HUDEP-2 (cell line): ENCODE data around the gene PPP6R2.
A peak's percentile ranks its signal among the peaks of the same experiment; 100 is the strongest.

ENCODE experiments used
- DNase-seq, 76 experiments: peaks; one replicate each; lab custom pipeline; 2025; ENCODE audit not compliant: unreplicated experiment in 76 of 76; lab: John Stamatoyannopoulos, UW

The PPP6R2 gene

DNA sequence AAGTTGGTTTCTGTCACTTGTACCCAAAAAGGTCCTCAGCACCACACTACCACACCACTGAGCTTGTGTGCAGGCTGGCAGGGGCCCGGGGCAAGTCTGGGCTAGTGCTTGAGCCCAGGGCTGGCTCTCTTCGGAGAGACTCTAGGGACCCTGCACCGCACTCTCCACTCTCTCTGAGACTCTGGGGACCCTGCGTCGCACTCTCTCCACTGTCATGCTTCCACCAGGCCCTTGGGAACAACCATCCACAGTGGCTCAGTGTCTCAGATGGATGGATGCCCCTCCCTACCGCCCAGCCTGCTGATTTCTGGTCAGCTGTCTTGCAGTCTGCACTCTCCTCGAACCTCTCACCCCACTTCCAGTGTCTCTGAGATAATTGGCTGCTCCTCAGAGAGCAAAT is 133.7 kb downstream of the PPP6R2 start:
- no peak for DNase-seq

DNA sequence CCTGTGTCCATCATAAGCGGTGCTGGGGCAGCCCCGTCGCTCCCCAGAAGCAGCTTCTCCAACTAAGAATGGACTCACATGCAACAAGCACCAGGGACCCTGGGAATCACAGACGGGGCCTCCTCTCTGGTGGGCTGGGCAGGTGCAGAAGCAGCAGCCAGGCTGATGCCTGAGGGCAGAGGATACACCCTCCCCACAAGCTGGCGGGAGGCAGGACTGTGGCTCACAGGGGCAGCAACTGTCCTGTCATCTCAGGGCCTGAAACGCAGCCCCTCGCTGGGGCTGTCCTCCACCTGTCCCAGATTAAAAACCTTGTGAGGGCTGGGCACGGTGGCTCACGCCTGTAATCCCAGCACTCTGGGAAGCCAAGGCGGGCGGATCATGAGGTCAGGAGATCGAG is 134.8 kb downstream of the PPP6R2 start:
- DNase-seq = no peak

DNA sequence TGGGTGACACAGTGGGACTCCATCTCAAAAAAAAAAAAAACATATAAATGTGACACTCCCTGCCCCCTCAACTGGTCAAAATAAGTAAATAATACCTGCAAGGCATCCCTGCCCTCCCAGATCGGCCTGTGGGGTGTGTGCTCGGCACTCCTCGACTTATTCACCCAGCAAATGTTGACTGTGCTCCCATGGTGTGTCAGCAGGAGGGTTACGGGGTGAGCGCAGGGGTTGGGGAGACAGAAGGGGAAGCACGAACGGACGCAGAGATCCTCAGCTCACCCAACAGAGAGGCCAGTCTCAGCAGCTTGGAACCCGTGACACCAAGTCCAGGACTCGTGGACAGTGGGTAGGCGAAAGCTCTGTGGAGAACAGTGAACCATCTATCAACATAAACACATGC is 136.6 kb downstream of the PPP6R2 start:
- no peak for DNase-seq

DNA sequence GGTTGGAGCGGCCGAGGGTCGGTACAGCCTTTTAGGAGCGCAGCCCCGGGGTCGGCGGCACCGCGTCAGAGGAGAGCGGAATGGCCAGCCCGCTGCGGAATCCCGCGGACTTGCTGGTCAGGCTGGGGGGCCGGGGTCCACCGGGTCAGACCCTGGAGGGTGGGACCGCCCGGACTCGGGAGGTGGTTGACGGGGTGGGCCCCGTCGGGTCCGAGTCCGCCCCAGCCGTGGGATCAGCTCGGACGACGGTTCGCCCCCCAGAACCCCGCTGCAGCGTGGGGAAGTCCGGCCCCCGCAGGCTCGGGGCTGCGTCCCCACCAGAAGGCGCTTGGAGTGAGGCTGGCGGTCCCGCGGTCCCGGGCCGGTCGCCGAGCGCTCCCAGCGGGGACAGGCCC is 137.9 kb downstream of the PPP6R2 start:
- DNase-seq = no peak

DNA sequence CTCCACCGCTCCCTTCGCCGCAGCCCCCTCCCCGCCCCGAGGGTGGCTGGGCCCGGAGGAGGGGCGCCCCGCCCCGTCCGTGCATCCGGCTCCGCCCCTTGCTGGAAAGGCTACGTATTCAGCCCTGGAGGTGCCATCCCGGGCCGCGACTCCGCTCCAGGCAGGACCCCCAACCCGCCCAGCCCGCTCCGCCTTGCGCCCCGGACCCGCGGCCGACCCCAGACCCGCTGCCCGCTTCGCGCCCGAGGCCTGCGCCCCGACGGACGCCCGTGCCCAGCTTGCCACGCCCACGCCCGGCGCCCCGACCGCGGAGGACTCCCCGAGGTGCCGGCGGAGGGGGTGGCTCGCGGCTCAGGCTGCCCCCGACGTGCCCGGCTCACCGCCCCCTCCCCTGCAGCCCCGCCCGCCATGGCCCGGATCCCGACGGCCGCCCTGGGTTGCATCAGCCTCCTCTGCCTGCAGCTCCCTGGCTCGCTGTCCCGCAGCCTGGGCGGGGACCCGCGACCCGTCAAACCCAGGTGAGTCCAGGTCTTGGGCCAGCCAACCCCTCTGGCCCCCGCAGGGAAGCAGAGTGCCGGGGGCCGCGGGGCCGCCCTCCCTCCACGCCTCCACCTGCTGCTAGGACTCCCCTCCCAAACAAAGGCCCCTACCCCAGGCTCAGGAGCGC is 138.4 kb downstream of the PPP6R2 start, which contains the start of gene ADM2:
ADM2 (plus strand) TSS at position 104 of the 667 bp plus-strand sequence; CDS start at position 409, 305 bp downstream.
- DNase-seq = peak in 9 of 76 experiments; percentile 4 to 26 (median 19)

DNA sequence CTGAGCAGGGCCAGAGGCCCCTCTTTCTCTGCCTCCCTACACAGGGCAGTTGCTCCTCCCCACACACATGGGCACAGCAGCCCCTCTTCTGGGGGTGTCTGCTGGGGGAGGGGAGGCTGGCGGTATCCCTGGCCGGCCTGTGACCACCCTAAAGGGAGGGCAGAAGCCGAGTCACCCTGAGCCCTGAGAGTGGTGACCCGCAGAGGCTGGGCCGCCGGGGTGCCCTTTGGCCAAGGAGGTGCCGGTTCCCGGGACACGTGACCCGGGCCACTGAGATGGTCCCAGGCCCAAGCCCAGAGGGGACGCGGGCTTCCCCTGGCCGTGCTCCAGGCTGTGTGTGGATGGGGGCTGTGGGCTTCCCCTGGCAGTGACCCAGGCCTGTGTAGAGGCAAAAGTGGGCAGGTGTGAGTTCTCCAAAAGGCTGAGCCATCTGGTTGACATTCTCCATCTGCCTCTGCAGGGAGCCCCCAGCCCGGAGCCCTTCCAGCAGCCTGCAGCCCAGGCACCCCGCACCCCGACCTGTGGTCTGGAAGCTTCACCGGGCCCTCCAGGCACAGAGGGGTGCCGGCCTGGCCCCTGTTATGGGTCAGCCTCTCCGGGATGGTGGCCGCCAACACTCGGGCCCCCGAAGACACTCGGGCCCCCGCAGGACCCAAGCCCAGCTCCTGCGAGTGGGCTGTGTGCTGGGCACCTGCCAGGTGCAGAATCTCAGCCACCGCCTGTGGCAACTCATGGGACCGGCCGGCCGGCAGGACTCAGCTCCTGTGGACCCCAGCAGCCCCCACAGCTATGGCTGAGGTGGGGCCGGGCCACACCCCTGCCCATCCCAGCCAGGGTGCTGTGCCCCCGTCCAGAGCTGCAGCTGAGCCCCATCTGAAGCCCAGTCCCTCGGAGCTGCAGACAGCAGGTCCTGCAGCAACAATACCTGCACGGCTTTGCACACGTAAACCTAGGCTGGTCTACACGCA is 139.3 kb downstream of the PPP6R2 start:
- no peak for DNase-seq

DNA sequence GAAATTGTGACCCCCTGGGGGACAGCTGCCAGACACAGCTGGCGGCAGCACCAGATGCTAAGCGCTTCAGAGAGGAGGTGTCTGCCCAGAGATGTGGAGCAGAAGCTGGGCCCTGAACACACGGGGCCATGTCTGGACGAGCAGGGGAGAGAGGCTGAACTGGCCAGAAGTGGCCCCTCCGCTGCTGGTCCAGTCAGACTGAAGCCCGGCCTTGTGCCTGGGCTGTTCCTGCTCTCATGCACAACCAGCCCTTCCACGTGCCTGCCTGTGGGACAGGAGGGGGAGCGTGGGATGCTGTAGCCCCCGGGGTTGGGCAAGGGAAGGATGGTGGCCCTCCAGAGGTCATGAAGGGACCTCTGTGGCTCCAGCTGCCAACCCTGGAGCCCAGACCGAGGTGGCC is 140.0 kb downstream of the PPP6R2 start:
- no peak for DNase-seq

DNA sequence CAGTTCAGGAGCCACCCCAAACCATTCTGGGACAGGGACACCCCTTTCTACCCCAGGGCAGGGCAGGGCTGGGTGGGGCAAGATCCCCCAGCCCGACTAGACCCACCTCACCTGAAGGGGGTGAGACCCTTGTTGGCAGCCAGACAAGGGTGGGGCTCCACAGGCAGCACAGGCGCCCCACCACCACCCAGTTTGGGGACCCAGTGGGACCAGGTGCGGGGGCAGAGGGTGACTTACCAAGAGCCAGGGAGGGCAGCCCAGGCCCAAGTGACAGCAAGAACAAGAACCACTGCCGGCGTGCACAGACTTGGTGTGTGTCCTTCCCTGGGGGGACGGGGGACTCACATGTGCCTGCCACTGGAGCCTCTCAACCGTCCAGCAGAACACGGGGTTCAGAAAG is 140.4 kb downstream of the PPP6R2 start:
- DNase-seq = no peak

DNA sequence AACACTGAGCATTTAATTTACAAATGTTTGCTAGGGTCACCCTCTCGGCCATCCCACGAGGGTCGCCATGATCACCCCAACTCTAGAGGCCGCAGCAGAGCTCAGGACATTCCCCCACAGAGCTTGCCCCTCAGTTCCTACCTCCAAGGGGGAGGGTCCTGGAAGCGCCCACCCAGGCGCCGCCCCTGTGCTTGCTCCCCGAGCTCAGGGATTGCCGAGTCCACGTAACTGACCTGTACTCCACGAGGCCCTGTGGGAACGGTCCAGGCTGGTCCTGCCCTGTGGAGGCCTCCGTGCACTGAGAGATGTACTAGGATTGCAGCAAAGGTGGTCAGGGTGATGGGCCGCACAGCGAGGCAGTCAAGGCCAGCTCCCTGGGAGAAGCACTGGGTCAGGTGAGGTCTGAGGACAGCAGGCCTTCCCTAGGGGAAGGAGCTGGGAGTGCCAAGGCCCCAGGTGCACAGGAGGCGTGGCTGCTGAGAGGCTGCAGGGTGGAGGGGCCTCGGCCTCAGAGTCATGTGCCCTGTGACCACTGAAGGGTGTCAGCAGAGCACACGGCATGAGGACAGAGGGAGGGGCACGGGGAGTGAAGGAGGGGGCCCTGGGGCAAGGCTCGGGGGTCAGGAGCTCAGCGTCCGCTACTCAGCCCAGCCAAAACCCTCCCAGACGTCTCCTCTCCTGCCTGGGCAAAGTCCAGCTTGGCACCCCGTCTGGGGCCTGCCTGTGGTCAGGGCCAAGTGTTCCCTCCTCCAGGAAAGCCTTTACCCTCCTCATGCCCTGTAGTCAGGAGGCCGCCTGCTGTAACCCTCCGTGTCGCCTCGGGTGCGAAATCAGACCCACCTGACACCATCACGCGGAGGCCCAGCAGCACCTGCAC is 141.1 kb downstream of the PPP6R2 start:
- no peak for DNase-seq

DNA sequence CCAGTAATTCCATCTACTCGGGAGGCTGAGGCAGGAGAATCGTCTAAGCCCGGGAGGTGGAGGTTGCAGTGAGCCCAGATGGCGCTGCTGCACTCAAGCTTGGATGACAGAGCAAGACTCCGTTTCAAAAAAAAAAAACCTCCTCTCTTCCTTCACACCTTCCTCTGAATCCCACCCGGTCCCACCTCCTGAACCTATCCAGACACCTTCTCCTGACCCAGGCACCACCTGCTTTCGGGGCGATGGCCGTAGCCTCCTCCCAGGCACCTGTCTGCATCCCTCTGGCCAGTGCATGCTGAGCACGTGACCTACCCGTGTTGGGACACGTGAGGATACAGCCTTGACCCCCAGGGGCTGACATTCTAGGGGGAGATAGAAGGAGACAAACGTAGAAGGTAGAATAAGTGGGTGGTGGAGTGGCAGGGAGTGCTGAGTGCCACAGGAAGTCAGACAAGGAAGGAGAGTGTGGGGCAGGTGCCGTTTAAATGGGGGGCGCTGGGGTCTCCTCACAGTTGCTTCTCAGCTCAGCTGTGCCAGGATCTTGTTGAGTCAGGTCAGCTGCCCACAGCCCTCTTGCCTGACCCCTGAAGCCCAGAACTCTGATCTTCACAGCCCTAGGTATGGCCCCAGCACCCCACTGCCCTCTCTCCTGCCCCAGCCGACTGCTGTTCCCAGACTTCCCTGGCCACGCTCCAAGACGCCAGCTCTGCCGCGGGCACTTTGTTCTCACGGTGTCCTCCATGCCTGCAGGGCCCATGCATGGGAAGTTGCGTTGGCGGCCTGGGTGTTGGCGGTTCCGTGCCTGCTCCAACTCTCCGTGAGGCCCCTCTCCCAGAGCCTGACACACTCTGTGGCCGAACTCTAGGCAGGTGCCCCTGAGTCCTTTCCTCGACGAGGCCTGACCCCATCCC is 142.3 kb downstream of the PPP6R2 start:
- DNase-seq = no peak

DNA sequence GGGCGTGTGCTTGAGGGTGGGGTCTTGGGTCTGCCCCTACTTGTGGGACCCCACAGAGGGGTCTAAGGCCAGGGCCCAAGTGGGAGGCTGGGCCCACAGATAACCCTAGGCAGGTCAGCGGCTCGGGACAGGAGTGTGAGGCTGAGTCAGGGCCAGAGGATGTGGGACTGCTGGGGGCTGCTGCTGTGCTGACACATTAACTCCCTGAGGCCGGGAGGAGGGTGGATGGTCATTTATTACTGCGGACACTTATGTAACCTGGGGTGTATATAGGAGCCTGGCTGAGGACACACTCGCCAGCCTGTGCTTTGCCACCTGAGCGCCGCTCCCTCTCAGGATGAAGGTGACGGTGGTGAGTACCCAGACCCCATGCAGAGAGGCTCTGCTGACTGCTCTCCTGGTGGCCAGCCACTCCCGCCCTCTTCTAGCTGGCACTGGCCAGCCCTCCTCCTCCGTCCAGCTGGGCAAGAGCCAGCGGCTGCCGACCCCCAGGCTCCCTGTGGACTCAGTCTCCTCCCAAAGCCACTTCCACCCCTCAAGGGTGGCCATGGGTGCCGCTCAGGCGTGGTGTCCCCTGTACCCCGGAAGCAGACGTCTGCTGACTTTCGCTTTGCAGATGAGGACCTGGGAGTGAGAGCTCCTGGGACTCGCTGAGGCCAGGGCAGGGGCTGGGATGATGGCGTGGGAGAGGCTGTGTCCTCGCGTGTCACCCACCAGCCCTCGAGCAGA is 143.6 kb downstream of the PPP6R2 start, which contains the start of gene MIOX:
MIOX (plus strand) TSS at position 299 of the 729 bp plus-strand sequence; CDS start at position 338, 39 bp downstream.
- DNase-seq = no peak

DNA sequence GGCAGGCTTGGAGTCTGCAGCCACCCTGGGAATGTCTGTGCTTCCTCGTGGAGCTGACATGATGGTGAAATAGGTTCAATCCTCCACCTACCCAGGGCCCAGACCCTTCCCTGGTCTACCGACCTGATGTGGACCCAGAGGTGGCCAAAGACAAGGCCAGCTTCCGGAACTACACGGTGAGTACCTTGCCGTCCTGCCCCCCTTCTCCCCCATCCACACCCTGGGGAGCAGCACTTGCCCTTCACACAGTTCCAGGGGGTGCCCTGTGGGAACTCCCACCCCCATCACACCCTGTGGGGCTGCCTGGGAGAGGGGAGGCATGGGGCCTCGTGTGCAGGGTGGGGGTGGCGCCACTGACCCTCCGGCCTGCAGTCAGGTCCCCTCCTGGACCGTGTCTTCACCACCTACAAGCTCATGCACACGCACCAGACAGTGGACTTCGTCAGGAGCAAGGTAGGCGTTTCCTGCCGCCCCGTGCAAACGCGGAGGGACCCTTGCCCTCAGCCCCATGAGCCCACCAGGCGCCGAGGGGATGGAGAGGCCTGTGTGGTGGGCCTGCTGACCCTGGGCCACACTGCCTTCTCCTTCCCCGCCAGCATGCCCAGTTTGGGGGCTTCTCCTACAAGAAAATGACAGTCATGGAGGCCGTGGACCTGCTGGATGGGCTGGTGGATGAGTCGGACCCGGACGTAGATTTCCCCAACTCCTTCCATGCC is 144.3 kb downstream of the PPP6R2 start:
- DNase-seq = no peak

DNA sequence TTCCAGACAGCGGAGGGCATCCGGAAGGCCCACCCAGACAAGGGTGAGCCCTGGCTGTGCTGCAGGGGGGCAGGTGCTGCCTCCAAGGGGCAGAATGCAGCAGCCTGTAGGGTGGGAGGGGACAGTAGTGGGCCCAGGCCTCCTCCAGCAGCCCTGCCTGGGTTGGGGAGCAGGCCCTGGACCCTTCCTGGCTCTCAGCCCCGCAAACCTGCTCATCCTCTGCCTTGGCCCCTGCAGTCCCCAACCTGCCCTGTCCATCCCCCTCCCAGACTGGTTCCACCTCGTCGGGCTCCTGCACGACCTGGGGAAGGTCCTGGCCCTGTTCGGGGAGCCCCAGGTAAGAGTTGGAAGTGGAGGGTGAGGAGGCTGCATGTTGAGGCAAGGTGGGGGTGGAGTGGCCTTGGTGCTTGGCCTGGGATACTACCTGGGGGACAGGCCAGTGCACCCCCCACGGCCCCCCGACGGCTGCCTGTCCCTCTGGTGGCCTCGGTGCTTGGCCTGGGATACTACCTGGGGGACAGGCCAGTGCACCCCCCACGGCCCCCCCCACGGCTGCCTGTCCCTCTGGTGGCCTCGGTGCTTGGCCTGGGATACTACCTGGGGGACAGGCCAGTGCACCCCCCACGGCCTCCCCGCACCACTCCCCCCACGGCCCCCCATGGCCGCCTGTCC is 145.0 kb downstream of the PPP6R2 start:
- DNase-seq = no peak

DNA sequence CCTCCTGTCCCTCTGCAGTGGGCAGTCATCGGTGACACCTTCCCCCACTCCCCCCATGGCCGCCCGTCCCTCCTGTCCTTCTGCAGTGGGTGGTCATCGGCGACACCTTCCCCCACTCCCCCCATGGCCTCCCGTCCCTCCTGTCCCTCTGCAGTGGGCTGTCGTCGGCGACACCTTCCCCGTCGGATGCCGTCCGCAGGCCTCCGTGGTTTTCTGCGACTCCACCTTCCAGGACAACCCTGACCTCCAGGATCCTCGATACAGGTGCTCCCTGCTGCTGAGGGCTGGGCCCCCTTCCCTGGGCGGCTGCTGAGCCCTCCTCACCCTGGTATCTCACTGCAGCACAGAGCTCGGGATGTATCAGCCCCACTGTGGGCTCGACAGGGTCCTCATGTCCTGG is 145.8 kb downstream of the PPP6R2 start:
- DNase-seq = no peak

DNA sequence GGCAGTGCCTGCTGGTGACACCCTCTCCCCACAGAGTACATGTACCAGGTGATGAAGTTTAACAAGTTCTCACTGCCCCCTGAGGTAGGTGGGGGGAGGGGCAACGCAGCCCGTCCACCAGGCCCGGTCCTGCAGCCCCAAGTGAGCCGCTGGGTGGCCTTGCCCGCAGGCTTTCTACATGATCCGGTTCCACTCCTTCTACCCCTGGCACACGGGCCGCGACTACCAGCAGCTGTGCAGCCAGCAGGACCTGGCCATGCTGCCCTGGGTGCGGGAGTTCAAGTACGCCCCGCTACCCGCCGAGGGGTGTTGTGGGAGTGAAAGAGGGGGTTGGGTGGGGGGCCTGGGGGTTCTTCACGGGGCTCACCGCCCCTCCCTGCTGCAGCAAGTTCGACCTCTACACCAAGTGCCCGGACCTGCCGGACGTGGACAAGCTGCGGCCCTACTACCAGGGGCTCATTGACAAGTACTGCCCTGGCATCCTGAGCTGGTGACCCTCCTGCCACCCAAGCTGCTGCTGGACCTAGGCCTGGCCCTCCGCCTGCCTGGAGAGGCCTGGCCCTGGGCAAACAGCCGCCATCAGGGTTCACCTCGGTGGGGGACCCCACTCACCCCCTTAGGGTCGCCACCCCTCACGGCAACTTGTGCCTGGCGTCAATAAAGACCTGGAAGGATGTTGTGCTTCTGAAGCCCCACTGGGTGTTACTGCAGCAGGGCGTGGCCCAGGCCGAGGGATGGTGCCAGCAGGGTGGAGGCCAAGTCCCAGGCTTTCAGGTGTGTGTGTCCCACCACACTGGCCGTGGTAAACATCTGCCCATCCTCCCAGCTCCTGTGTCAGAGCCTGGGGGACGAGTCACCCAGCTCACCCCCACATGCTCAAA is 146.5 kb downstream of the PPP6R2 start:
- no peak for DNase-seq

DNA sequence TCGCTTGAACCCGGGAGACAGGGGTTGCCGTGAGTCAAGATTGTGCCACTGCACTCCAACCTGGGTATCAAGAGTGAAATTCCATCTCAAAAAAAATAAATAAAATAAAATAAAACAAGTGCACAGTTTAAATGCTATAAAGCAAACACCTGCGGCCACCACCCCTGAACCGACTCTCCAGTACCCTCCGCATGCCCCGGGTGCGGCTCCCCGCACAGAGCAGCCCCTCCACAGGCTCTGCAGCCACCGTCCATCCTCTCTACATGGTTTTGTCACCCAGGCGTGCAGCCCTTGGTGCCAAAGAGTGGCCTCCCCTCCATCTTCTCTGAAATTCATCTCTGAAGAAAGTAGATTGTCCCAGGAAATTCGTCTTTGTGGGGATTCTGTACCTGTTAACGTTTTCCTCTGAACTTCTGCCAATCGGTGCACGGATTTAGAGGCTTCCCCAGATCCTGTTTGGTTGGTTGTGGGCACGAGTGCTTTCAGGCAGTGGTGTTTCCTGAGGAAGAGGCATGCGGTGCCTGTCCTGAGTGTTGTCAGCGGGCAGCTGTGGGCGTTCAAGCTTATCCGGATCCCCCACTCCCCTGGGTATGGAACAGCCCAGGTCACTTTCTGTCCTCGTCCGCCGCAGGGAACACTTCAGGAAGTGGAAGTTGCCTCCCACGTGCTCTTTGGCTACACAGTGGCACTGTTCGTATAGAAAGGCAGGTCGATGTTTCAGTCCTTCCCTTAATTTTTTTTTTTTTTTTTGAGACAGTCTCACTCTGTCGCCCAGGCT is 147.6 kb downstream of the PPP6R2 start:
- no peak for DNase-seq
